NOMO-1 treated with dmso at 0.1 percent for 144 hours (cell line): ENCODE data around the gene CNTLN.
"Not testable (repeated sequence)": the region's sequence is repeated elsewhere in the genome, so short reads cannot be mapped to it uniquely, and the experiment has no call there.

Experiments used
- DNase-seq: peaks from one replicate; lab custom pipeline; 2025; ENCODE audit not compliant: unreplicated experiment; lab: John Stamatoyannopoulos, UW

CNTLN gene

GRCh38 chr9:17134396-17135294 lies at the start of gene CNTLN:
Gene CNTLN, plus strand, starts transcription at chr9:17135040. Its CDS starts 26 bp downstream, at chr9:17135066.
- DNase-seq, result no peak

GRCh38 chr9:17088566-17088965 lies 46.3 kb upstream of the CNTLN start:
- DNase-seq, result no peak

- DNase-seq, result no peak
These were observed 44.8 kb upstream of the CNTLN start for GRCh38 chr9:17090041-17090440.

- no peak for DNase-seq
These were observed 18.4 kb upstream of the CNTLN start for GRCh38 chr9:17116400-17116837.

GRCh38 chr9:17117372-17117771 lies 17.5 kb upstream of the CNTLN start:
- no peak for DNase-seq

GRCh38 chr9:17120203-17120602 lies 14.6 kb upstream of the CNTLN start:
- DNase-seq, result no peak

- no peak for DNase-seq
These were observed 13.6 kb upstream of the CNTLN start for GRCh38 chr9:17121264-17121663.

GRCh38 chr9:17130291-17130690 lies 4.5 kb upstream of the CNTLN start:
- no peak for DNase-seq

GRCh38 chr9:17130725-17131124 lies 4.1 kb upstream of the CNTLN start:
- no peak for DNase-seq

- DNase-seq, result no peak
These were observed 3.3 kb upstream of the CNTLN start for GRCh38 chr9:17131494-17131893.

GRCh38 chr9:17135295-17136160 lies 688 bp downstream of the CNTLN start:
- DNase-seq, result no peak

- DNase-seq, result no peak
These were observed 2.7 kb downstream of the CNTLN start for GRCh38 chr9:17137566-17137965.

- no peak for DNase-seq
These were observed 3.7 kb downstream of the CNTLN start for GRCh38 chr9:17138503-17138902.

- DNase-seq, result no peak
These were observed 5.6 kb downstream of the CNTLN start for GRCh38 chr9:17140418-17140817.

- DNase-seq, result no peak
These were observed 13.5 kb downstream of the CNTLN start for GRCh38 chr9:17148324-17148723.

GRCh38 chr9:17159469-17159868 lies 24.6 kb downstream of the CNTLN start:
- DNase-seq, result no peak

GRCh38 chr9:17160327-17160726 lies 25.5 kb downstream of the CNTLN start:
- DNase-seq, result no peak

- DNase-seq, result no peak
These were observed 30.9 kb downstream of the CNTLN start for GRCh38 chr9:17165764-17166163.

- DNase-seq, result no peak
These were observed 31.5 kb downstream of the CNTLN start for GRCh38 chr9:17166346-17166745.

GRCh38 chr9:17171309-17172094 lies 36.7 kb downstream of the CNTLN start:
- DNase-seq, result no peak

GRCh38 chr9:17177496-17177895 lies 42.7 kb downstream of the CNTLN start:
- DNase-seq, result not testable (repeated sequence)
